C4-2B (cell line): Measurements from ENCODE around the gene FOXJ1.

Source experiments
- ZFX ChIP-seq: fragments of 450-650 bp; IDR thresholded peaks from 2 replicates; pipeline ENCODE4 v1.6.1; 2017
- TF ChIP-seq, protein P1 (sequence below): fragments of 450-650 bp; conservative IDR thresholded peaks from 2 replicates; pipeline ENCODE4 v1.5.1; 2017; ENCODE audit warnings: mild to moderate bottlenecking

DNA sequence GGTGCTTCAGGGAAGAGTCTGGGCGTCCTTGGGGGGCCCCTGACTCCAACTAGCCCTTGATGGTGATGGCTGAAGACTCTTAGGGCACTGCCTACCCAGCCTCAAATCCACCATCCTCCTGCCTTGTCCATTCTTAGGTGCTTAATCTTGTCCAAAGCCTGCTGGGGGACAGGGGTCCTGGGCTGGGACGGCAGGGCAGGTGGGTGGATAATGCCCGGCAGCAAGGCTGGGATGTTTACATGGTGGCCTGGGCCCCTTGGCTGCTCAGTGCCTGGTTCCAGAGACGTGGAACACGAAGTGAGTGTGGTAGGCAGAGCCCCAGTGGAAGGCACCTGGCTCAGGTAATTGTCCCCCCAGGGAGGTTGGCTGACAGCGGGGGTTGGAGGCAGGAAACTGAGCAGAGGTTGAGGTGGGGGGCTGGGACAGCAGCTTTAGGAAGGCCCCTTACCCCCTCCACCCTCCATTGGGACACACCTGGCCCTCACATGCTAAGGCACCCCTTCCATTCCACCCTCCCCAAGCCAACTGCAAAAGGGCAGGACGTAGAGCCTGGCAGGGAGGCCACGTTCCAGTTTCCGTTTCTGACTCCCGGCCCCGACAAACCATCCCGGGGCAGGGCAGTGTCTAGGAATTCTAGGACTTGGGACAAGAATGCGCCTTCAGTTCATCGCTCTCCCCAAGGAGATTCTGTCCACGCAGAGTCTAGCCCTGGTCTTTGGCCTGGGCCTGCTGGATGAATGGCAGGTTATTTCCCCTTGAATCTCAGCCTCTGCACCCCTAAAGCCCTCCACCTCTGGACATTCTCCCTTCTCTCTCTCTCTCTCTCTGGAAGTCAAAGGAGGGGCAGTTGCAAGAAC lies 1.9 kb downstream of the FOXJ1 start:
- no peak for TF ChIP-seq ZFX
- TF ChIP-seq, protein P1, sequence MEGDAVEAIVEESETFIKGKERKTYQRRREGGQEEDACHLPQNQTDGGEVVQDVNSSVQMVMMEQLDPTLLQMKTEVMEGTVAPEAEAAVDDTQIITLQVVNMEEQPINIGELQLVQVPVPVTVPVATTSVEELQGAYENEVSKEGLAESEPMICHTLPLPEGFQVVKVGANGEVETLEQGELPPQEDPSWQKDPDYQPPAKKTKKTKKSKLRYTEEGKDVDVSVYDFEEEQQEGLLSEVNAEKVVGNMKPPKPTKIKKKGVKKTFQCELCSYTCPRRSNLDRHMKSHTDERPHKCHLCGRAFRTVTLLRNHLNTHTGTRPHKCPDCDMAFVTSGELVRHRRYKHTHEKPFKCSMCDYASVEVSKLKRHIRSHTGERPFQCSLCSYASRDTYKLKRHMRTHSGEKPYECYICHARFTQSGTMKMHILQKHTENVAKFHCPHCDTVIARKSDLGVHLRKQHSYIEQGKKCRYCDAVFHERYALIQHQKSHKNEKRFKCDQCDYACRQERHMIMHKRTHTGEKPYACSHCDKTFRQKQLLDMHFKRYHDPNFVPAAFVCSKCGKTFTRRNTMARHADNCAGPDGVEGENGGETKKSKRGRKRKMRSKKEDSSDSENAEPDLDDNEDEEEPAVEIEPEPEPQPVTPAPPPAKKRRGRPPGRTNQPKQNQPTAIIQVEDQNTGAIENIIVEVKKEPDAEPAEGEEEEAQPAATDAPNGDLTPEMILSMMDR = no peak
